ENCODE results near the gene FBLN2.
A peak's percentile ranks its signal among the peaks of the same experiment; 100 is the strongest.

FBLN2 gene

DNA sequence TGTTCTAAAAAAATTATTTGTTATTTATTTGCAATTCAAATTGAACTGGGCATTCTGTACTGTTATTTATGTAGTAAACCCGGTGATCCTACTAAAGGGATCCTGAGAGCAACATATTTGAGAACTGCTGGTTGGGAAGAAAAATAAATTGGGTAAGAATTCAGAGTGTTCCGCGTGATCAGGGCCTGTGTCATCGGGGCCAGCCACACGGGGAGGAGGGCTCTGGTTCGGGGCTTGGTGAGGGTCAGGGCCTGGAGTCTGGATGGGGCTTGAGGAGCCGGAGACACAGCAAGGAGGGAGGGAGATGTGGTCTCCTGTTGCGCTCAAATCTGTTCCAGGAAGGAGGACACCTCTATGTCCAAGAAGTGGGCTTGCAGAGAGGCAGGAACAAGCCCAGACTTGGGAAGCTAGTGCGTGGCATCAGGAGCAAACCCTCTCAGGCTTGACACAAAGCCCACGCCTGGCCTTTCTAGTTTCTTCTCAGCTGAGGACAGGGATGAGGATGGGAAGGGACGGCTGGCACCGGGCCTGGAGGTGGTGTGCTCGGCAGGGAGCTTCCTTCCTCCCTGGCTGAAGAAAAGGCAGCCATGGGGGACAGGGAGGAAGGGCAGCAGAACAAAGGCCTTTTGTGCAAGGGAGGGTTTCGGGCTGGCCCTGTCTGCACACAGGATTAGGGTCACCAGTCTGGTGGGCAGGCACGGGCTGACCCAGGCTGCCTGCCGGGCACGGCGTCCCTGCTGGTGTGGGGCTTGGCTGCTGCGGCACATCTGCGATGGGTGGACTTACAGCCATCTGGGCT lies 22.9 kb upstream of the FBLN2 start:
- no peak for DNase-seq
- 87% methylated on average over 19 of the region's 20 CpGs for WGBS (ENCODE audit: insufficient coverage)
- ChIA-PET CTCF (no interaction called here), POLR2A (no interaction called here)
- H3K9me3 ChIP-seq (ENCODE audit: control extremely low read depth in 1 of 5, control insufficient read depth in 4 of 5, insufficient read depth in 2 of 5, low read depth in 1 of 5, low read length in 4 of 5) = no peaks in the 10 kb centered on the region
- no peaks in the 10 kb centered on the region for H3K36me3 ChIP-seq (ENCODE audit: control insufficient read depth in 4 of 4, insufficient read depth in 4 of 4, low read length in 3 of 4)
- H3K4me1 ChIP-seq (ENCODE audit: control extremely low read depth in 1 of 4, control insufficient read depth in 4 of 4, insufficient read depth in 4 of 4, low read length in 3 of 4) = no peaks in the 10 kb centered on the region
- H3K4me3 ChIP-seq (ENCODE audit: control insufficient read depth in 1 of 7, extremely low read depth in 1 of 7, insufficient read depth in 4 of 7, low read depth in 2 of 7, low read length in 6 of 7) = no peak overlapping the region
- no peaks in the 10 kb centered on the region for H3K27me3 ChIP-seq (replicated peaks in 2 of 5; ENCODE audit: control insufficient read depth in 4 of 5, insufficient read depth in 5 of 5, low read length in 4 of 5)
- H3K27ac ChIP-seq (ENCODE audit: insufficient read depth in 1 of 2, low read depth in 1 of 2, low read length in 2 of 2, poor library complexity in 1 of 2, severe bottlenecking in 2 of 2) = no peak overlapping the region

DNA sequence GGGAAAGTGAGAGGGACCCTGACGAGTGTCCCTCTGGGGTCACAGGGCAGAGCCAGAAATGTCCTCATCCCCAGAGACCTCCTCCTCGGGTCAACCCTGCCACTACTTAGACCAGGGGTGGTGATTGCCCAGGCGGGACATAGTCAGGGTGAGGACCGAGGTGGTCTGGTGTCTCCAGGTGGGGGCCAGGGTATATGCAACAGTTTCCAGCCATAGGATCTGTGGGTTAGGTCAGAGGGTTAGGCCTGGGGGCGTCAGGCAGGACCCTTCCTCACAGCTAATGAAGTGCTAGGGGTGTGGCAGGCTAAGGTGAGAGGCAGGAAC lies 22.3 kb upstream of the FBLN2 start:
- H3K36me3 ChIP-seq (ENCODE audit: control insufficient read depth in 4 of 4, insufficient read depth in 4 of 4, low read length in 3 of 4) = no peaks in the 10 kb centered on the region
- no peak for DNase-seq
- H3K4me3 ChIP-seq (ENCODE audit: control insufficient read depth in 1 of 7, extremely low read depth in 1 of 7, insufficient read depth in 4 of 7, low read depth in 2 of 7, low read length in 6 of 7) = no peak overlapping the region
- no peak overlapping the region for H3K27ac ChIP-seq (ENCODE audit: insufficient read depth in 1 of 2, low read depth in 1 of 2, low read length in 2 of 2, poor library complexity in 1 of 2, severe bottlenecking in 2 of 2)
- H3K27me3 ChIP-seq (replicated peaks in 2 of 5; ENCODE audit: control insufficient read depth in 4 of 5, insufficient read depth in 5 of 5, low read length in 4 of 5) = no peaks in the 10 kb centered on the region
- POLR2A ChIA-PET = no interaction called here
- no peaks in the 10 kb centered on the region for H3K9me3 ChIP-seq (ENCODE audit: control extremely low read depth in 1 of 5, control insufficient read depth in 4 of 5, insufficient read depth in 2 of 5, low read depth in 1 of 5, low read length in 4 of 5)
- CTCF ChIA-PET = no interaction called here
- H3K4me1 ChIP-seq (ENCODE audit: control extremely low read depth in 1 of 4, control insufficient read depth in 4 of 4, insufficient read depth in 4 of 4, low read length in 3 of 4) = no peaks in the 10 kb centered on the region
- 95% methylated on average over 3 of the region's 5 CpGs for WGBS (ENCODE audit: insufficient coverage)

DNA sequence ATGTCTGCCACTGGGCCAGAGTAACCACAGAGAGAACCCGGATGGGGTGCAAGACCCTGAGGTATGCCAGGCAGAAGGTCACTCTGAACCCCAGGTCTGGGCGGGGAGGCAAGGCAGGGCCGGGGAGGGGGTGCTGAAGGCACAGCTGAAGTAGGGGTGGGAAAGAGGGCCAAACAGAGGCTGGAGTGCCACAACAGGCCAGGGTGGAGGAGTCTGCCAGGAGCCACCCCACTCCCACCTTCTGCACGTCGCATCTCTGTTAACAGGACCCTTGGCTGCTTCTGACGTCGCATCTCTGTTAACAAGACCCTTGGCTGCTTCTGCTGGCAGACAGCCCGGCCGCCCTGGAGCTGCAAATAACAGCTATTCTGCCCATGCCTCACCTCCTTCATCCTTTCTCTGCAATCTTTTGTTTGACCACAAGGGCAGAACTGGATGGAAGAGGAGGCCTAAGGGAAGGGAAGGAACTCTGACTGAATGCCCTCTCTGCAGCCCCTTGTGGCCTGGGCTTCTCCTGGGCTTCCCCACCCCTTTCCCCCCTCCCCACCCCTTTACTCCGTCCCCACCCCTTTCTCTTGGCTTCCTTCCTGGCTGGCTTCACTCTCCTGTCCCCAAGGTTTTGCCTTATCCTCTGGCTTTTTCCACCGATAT lies 20.6 kb upstream of the FBLN2 start:
- POLR2A ChIA-PET = no interaction called here
- CTCF ChIA-PET = interaction anchor here (0.9 to 1.5 kb wide), 5 partner anchors 8 to 120 kb away, joined by 3 to 4 read pairs (median 3); no protein-coding TSS in a partner anchor
- WGBS (ENCODE audit: insufficient coverage) = 93% methylated on average over 7 of the region's 11 CpGs
- no peaks in the 10 kb centered on the region for H3K36me3 ChIP-seq (ENCODE audit: control insufficient read depth in 4 of 4, insufficient read depth in 4 of 4, low read length in 3 of 4)
- DNase-seq = peak in 2 of 3 donors; percentile 46 to 47
- H3K4me1 ChIP-seq (ENCODE audit: control extremely low read depth in 1 of 4, control insufficient read depth in 4 of 4, insufficient read depth in 4 of 4, low read length in 3 of 4) = no peaks in the 10 kb centered on the region
- no peak overlapping the region for H3K4me3 ChIP-seq (ENCODE audit: control insufficient read depth in 1 of 7, extremely low read depth in 1 of 7, insufficient read depth in 4 of 7, low read depth in 2 of 7, low read length in 6 of 7)
- no peaks in the 10 kb centered on the region for H3K27me3 ChIP-seq (replicated peaks in 2 of 5; ENCODE audit: control insufficient read depth in 4 of 5, insufficient read depth in 5 of 5, low read length in 4 of 5)
- H3K9me3 ChIP-seq (ENCODE audit: control extremely low read depth in 1 of 5, control insufficient read depth in 4 of 5, insufficient read depth in 2 of 5, low read depth in 1 of 5, low read length in 4 of 5) = no peaks in the 10 kb centered on the region
- no peak overlapping the region for H3K27ac ChIP-seq (ENCODE audit: insufficient read depth in 1 of 2, low read depth in 1 of 2, low read length in 2 of 2, poor library complexity in 1 of 2, severe bottlenecking in 2 of 2)

DNA sequence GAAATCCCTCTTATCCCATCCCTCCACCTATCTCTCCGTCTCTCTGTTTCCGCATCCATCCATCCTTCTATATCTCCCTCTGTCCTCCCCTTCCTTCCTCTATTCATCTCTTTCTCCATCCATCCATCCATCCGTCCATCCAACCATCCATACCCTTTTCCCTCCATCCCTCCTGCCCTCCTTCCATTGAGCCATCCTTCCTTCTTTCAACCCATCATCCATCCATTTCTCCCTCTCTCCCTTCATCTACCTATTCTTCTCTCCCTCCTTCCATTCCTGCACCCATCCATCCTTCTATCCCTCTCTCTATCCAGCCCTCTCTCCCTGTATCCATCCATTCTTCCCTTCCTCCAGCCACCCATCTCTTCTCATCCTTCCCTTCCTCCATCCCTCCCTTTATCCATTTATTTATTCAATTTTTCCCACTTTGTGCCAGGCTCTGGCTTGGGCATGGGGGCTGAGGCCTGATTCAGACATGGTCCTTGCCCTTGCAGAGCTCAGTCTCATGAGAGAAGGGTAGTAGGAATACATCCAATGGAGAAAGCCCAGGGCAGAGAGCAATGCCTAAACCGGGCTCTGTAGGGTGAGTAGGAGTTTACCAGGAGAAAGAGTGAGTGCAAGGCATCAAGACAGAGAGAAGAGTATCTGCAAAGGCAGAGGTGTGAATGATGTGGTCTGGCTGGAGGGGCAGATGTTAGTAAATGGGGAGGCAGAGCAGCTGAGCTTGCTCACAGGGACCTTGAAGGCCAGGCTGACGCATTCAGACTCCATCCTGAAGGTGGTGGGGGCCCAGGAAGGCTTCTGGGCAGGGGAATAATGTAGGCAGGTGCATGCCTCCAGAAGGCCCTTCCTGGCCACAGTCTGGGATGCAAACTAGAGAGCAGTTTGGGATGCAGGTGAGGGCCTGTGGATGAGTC lies 19.5 kb upstream of the FBLN2 start:
- ChIA-PET CTCF (interaction anchor here (0.8 to 1.5 kb wide), 6 partner anchors 9 to 119 kb away, joined by 3 to 4 read pairs (median 3); no protein-coding TSS in a partner anchor), POLR2A (no interaction called here)
- Histone ChIP-seq H3K27ac (ENCODE audit: insufficient read depth in 1 of 2, low read depth in 1 of 2, low read length in 2 of 2, poor library complexity in 1 of 2, severe bottlenecking in 2 of 2) (no peak overlapping the region), H3K9me3 (ENCODE audit: control extremely low read depth in 1 of 5, control insufficient read depth in 4 of 5, insufficient read depth in 2 of 5, low read depth in 1 of 5, low read length in 4 of 5) (no peaks in the 10 kb centered on the region), H3K27me3 (replicated peaks in 2 of 5; ENCODE audit: control insufficient read depth in 4 of 5, insufficient read depth in 5 of 5, low read length in 4 of 5) (no peaks in the 10 kb centered on the region), H3K4me3 (ENCODE audit: control insufficient read depth in 1 of 7, extremely low read depth in 1 of 7, insufficient read depth in 4 of 7, low read depth in 2 of 7, low read length in 6 of 7) (no peak overlapping the region), H3K36me3 (ENCODE audit: control insufficient read depth in 4 of 4, insufficient read depth in 4 of 4, low read length in 3 of 4) (no peaks in the 10 kb centered on the region), H3K4me1 (ENCODE audit: control extremely low read depth in 1 of 4, control insufficient read depth in 4 of 4, insufficient read depth in 4 of 4, low read length in 3 of 4) (no peaks in the 10 kb centered on the region)
- DNase-seq = no peak
- WGBS (ENCODE audit: insufficient coverage) = 80% methylated on average over 5 of the region's 5 CpGs

DNA sequence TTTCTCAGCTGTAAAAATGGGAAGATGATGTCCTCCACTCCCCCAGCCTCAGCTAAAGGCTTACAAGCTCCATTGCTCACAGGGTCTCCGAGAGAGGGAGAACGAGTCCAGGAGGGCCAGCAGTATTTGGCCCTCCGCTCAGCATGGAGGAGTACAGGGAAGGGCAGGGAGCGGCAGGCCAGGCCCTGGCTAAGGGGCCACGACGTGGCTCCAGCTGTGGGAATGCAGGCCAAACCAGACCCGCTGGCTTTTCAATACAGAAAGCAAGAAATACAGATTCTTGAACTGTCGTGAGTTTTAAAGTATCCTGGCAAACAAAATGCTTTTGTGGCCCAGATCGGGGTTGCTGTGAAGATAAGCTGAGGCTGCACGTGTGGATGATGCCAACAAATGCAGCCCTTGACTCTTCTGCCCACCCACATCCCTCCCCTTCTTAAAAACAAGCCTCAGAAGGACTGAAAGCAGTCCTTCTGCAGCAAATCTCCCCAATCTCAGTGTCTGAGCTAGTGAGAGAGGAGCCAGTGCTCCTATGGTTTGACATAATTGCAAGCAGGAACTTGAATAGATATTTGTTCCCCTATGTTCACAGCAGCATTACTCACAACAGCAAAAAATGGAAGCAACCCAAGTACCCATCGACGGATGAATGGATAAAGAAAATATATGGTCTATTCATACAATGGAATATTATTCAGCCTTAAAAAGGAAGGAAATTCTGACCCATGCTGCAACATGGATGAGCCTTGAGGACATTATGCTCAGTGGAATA lies 18.5 kb upstream of the FBLN2 start:
- Histone ChIP-seq H3K4me1 (ENCODE audit: control extremely low read depth in 1 of 4, control insufficient read depth in 4 of 4, insufficient read depth in 4 of 4, low read length in 3 of 4) (no peaks in the 10 kb centered on the region), H3K9me3 (ENCODE audit: control extremely low read depth in 1 of 5, control insufficient read depth in 4 of 5, insufficient read depth in 2 of 5, low read depth in 1 of 5, low read length in 4 of 5) (no peaks in the 10 kb centered on the region), H3K27ac (ENCODE audit: insufficient read depth in 1 of 2, low read depth in 1 of 2, low read length in 2 of 2, poor library complexity in 1 of 2, severe bottlenecking in 2 of 2) (no peak overlapping the region), H3K36me3 (ENCODE audit: control insufficient read depth in 4 of 4, insufficient read depth in 4 of 4, low read length in 3 of 4) (no peaks in the 10 kb centered on the region), H3K4me3 (ENCODE audit: control insufficient read depth in 1 of 7, extremely low read depth in 1 of 7, insufficient read depth in 4 of 7, low read depth in 2 of 7, low read length in 6 of 7) (no peak overlapping the region), H3K27me3 (replicated peaks in 2 of 5; ENCODE audit: control insufficient read depth in 4 of 5, insufficient read depth in 5 of 5, low read length in 4 of 5) (no peaks in the 10 kb centered on the region)
- POLR2A ChIA-PET = interaction anchor here (0.6 kb wide), 1 partner anchor 12 kb away, joined by 3 read pairs; no protein-coding TSS in a partner anchor
- WGBS (ENCODE audit: insufficient coverage) = 97% methylated on average over 9 of the region's 12 CpGs
- CTCF ChIA-PET = interaction anchor here (1.4 to 1.5 kb wide), 2 partner anchors 11 to 21 kb away, joined by 3 to 4 read pairs; no protein-coding TSS in a partner anchor
- DNase-seq = no peak

DNA sequence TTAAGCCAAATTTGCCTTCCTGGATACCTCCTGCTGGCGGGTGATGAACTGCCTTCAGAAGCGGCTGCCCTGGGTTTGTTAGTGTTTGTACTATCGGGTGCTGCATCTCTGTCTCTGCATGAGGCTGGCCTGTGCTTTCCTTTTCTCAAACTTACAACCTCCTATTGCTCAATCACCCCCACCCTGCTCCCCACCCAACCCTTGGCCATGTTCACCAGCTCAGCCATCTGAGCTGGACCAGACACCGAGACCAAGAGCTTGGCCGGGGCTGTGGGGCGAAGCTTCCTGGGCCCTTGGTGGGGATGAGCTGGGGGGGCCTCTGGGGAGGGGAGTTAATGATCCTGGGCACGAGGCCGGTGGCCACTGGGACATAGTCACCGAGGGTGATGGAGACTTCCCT lies 16.8 kb upstream of the FBLN2 start:
- 93% methylated on average over 5 of the region's 9 CpGs for WGBS (ENCODE audit: insufficient coverage)
- Histone ChIP-seq H3K27me3 (replicated peaks in 2 of 5; ENCODE audit: control insufficient read depth in 4 of 5, insufficient read depth in 5 of 5, low read length in 4 of 5) (no peaks in the 10 kb centered on the region), H3K36me3 (ENCODE audit: control insufficient read depth in 4 of 4, insufficient read depth in 4 of 4, low read length in 3 of 4) (no peaks in the 10 kb centered on the region), H3K4me3 (ENCODE audit: control insufficient read depth in 1 of 7, extremely low read depth in 1 of 7, insufficient read depth in 4 of 7, low read depth in 2 of 7, low read length in 6 of 7) (no peak overlapping the region), H3K4me1 (ENCODE audit: control extremely low read depth in 1 of 4, control insufficient read depth in 4 of 4, insufficient read depth in 4 of 4, low read length in 3 of 4) (peaks cover 0 to 12% (median 9%) of the 10 kb centered on the region in 4 experiments), H3K9me3 (ENCODE audit: control extremely low read depth in 1 of 5, control insufficient read depth in 4 of 5, insufficient read depth in 2 of 5, low read depth in 1 of 5, low read length in 4 of 5) (no peaks in the 10 kb centered on the region), H3K27ac (ENCODE audit: insufficient read depth in 1 of 2, low read depth in 1 of 2, low read length in 2 of 2, poor library complexity in 1 of 2, severe bottlenecking in 2 of 2) (no peak overlapping the region)
- ChIA-PET CTCF (interaction anchor here (1.0 kb wide), 1 partner anchor 36 kb away, joined by 6 read pairs; no protein-coding TSS in a partner anchor), POLR2A (no interaction called here)
- no peak for DNase-seq
